ENCODE measurements around the gene SLC9A7. TPM values are rescaled to one million over a fixed set of nuclear protein-coding genes. Genes with fewer than 3 reads are reported as not detected.

Gene SLC9A7
- total and polyA plus RNA-seq, 3 experiments from 2014 or later: 0.63 to 26.7 (median 25.7) TPM

DNA sequence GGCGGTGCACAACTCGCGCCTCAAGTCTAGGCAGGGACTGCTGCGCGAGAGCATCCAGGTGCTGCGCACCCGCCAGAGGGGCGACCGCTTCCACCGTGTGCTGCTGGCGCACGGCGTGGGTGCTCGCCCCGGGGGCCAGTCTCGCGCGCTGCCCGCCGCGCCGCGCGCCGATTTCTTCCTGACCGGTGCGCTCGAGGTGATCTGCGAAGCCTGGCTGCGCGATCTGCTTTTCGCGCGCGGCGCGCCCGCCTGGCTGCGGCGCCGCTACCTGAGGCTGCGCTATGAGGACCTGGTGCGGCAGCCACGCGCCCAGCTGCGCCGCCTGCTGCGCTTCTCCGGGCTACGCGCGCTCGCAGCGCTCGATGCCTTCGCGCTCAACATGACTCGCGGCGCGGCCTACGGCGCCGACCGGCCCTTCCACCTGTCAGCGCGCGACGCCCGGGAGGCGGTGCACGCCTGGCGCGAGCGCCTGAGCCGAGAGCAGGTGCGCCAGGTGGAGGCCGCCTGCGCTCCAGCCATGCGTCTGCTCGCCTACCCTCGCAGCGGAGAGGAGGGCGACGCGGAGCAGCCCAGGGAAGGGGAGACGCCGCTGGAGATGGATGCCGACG is 184.0 kb downstream of the SLC9A7 start:
- Mint-ChIP-seq H3K27ac (peak overlapping the region in 3 of 8 donors; percentile 83 to 87 (median 84)), H3K36me3 (peaks cover 0 to 10% (median 1%) of the 10 kb centered on the region in 3 donors), H3K4me3 (peak overlapping the region; percentile 58 to 92 (median 82)), H3K27me3 (no peaks in the 10 kb centered on the region), H3K4me1 (peaks cover 46 to 61% (median 57%) of the 10 kb centered on the region in 3 donors), H3K9me3 (no peaks in the 10 kb centered on the region)
- ChIA-PET POLR2A (interaction anchor here (0.6 to 1.0 kb wide), 2 partner anchors 12 to 769 kb away, joined by 3 to 6 read pairs; no protein-coding TSS in a partner anchor), CTCF (interaction anchor here (0.9 to 1.1 kb wide), 4 partner anchors 12 to 74 kb away, joined by 3 to 7 read pairs (median 4); no protein-coding TSS in a partner anchor)
- no peaks in the 10 kb centered on the region for H3K27me3 ChIP-seq (ENCODE audit: insufficient read depth, low read length, poor library complexity, severe bottlenecking)
- no peaks in the 10 kb centered on the region for H3K36me3 ChIP-seq (ENCODE audit: insufficient read depth, low read length)
- peaks cover 13% of the 10 kb centered on the region for H3K4me1 ChIP-seq (ENCODE audit: insufficient read depth, low read length)
- peak overlapping the region; percentile 70 for H3K27ac ChIP-seq (ENCODE audit: low read depth, low read length)
- H3K4me3 ChIP-seq (ENCODE audit: low read length): peak overlapping the region; percentile 33
- no peaks in the 10 kb centered on the region for H3K9me3 ChIP-seq (ENCODE audit: low read length)
- DNase-seq: peak; percentile 7 to 53 (median 16)

DNA sequence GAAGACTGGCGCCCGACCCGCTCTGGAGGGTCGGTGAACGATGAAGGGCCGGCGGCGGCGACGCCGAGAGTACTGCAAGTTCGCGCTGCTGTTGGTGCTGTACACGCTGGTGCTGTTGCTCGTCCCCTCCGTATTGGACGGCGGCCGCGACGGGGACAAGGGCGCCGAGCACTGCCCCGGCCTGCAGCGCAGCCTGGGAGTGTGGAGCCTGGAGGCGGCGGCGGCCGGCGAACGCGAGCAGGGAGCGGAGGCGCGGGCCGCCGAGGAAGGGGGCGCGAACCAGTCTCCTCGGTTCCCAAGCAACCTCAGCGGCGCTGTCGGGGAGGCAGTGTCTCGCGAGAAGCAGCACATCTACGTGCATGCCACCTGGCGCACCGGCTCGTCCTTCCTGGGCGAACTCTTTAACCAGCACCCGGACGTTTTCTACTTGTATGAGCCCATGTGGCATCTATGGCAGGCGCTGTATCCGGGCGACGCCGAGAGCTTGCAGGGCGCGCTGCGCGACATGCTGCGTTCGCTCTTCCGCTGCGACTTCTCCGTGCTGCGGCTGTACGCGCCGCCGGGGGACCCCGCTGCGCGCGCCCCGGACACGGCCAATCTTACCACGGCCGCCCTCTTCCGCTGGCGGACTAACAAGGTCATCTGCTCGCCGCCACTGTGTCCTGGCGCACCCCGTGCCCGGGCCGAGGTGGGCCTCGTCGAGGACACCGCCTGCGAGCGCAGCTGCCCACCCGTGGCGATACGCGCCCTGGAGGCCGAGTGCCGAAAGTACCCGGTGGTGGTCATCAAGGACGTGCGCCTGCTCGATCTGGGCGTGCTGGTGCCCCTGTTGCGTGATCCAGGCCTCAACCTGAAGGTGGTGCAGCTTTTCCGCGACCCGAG is 184.8 kb downstream of the SLC9A7 start:
- POLR2A ChIA-PET: interaction anchor here (0.6 to 1.0 kb wide), 2 partner anchors 13 to 768 kb away, joined by 3 to 6 read pairs; no protein-coding TSS in a partner anchor
- peaks cover 13% of the 10 kb centered on the region for H3K4me1 ChIP-seq (ENCODE audit: insufficient read depth, low read length)

DNA sequence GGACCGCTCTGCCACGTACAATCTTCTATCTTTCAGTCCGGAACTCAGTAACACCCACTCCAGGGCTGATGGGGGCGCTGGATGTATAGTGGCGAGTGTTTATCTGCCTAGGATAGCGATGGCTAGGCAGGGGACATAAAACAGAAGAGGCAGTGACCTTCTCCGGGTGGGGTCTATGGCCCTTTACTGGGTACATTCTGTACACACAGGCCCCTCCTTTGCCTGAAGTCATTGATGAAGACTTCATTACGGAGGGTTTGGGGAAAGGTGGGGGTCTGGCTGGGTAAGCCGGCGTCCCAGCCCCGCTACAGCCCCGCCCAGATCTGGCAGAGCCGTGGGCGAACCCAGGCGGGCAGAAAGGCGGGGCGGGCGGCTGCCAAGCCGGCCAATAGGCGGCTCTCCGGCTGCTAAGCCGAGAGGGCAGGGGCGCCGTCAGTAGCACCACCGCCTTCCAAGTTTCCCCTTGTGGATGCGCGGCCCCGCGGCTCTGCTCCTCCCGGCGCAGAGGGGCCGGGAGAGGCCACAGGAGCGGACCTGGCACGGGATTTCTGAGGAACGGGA is 185.5 kb downstream of the SLC9A7 start, which contains the start of gene CHST7:
Gene CHST7 (plus strand): TSS at position 435 of the 561 bp plus-strand sequence. CDS start 167 bp downstream, outside the sequence.
- H3K27me3 Mint-ChIP-seq: no peaks in the 10 kb centered on the region
- Histone ChIP-seq H3K36me3 (ENCODE audit: insufficient read depth, low read length) (no peaks in the 10 kb centered on the region), H3K27me3 (ENCODE audit: insufficient read depth, low read length, poor library complexity, severe bottlenecking) (no peaks in the 10 kb centered on the region), H3K9me3 (ENCODE audit: low read length) (no peaks in the 10 kb centered on the region), H3K4me3 (ENCODE audit: low read length) (peak within 1 kb of the TSS; percentile 33), H3K27ac (ENCODE audit: low read depth, low read length) (peak within 1 kb of the TSS; percentile 74), H3K4me1 (ENCODE audit: insufficient read depth, low read length) (peaks cover 13% of the 10 kb centered on the region)
- H3K4me3 Mint-ChIP-seq: peak within 1 kb of the TSS; percentile 58 to 92 (median 82)
- peaks cover 0 to 2% (median 0%) of the 10 kb centered on the region in 5 donors for H3K9me3 Mint-ChIP-seq
- H3K4me1 Mint-ChIP-seq: peaks cover 39 to 47% (median 45%) of the 10 kb centered on the region in 3 donors
- ChIA-PET CTCF (interaction anchor here (0.8 to 1.5 kb wide), 8 partner anchors 13 to 134 kb away, joined by 3 to 7 read pairs (median 4); no protein-coding TSS in a partner anchor), POLR2A (interaction anchor here (1.0 to 1.2 kb wide), 3 partner anchors 14 to 69 kb away, joined by 3 to 6 read pairs (median 4); no protein-coding TSS in a partner anchor)
- peaks cover 0 to 5% (median 1%) of the 10 kb centered on the region in 3 donors for H3K36me3 Mint-ChIP-seq
- DNase-seq: peak; percentile 16 to 78 (median 57)
- H3K27ac Mint-ChIP-seq: peak within 1 kb of the TSS; percentile 82 to 95 (median 88)

More for the DNA sequence above, 184.8 kb downstream of the SLC9A7 start:
- H3K27me3 ChIP-seq (ENCODE audit: insufficient read depth, low read length, poor library complexity, severe bottlenecking): no peaks in the 10 kb centered on the region
- no peaks in the 10 kb centered on the region for H3K36me3 ChIP-seq (ENCODE audit: insufficient read depth, low read length)
- H3K9me3 Mint-ChIP-seq: no peaks in the 10 kb centered on the region
- H3K27me3 Mint-ChIP-seq: no peaks in the 10 kb centered on the region
- peak overlapping the region; percentile 82 to 95 (median 88) for H3K27ac Mint-ChIP-seq
- H3K4me3 ChIP-seq (ENCODE audit: low read length): peak overlapping the region; percentile 33
- DNase-seq: peak; percentile 50 to 87 (median 62)
- CTCF ChIA-PET: interaction anchor here (0.9 to 1.1 kb wide), 3 partner anchors 13 to 75 kb away, joined by 4 to 7 read pairs (median 5); no protein-coding TSS in a partner anchor
- peaks cover 41 to 54% (median 50%) of the 10 kb centered on the region in 3 donors for H3K4me1 Mint-ChIP-seq
- H3K9me3 ChIP-seq (ENCODE audit: low read length): no peaks in the 10 kb centered on the region
- H3K27ac ChIP-seq (ENCODE audit: low read depth, low read length): peak overlapping the region; percentile 74
- peaks cover 0 to 6% (median 1%) of the 10 kb centered on the region in 3 donors for H3K36me3 Mint-ChIP-seq
- peak overlapping the region; percentile 58 to 92 (median 82) for H3K4me3 Mint-ChIP-seq

DNA sequence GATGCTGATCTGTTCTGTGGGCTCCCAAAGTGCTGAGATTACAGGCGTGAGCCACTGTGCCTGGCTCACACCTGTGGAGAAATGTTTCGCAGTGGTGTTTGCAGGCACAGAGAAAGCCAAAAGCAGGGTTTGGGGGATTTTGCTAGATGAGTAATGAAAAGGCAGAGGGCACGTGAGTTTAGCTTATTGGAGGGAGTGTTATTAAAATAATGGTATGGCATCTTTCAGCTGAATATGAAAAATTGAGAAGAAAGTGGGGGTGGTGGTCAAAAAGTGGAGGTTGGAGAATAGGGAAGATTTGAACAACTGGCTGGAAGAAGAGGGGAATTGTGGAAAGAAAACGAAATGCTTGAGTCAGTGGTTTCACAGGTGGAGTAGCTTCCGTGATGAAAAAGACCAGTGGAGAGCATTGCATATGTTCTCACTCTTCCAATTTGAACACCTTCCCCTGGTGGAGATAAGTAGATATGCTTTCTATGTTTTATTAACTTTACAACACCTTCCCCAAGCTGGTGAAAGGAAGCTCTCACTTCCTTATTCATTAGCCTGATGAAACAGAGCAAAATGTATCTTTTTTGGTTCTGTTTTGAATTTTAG is 186.5 kb downstream of the SLC9A7 start:
- H3K4me1 Mint-ChIP-seq: peaks cover 32 to 38% (median 37%) of the 10 kb centered on the region in 3 donors
- Histone ChIP-seq H3K9me3 (ENCODE audit: low read length) (no peaks in the 10 kb centered on the region), H3K36me3 (ENCODE audit: insufficient read depth, low read length) (no peaks in the 10 kb centered on the region), H3K4me1 (ENCODE audit: insufficient read depth, low read length) (peaks cover 13% of the 10 kb centered on the region), H3K27me3 (ENCODE audit: insufficient read depth, low read length, poor library complexity, severe bottlenecking) (no peaks in the 10 kb centered on the region), H3K27ac (ENCODE audit: low read depth, low read length) (peak overlapping the region; percentile 74), H3K4me3 (ENCODE audit: low read length) (peak overlapping the region; percentile 33)
- CTCF ChIA-PET: interaction anchor here (0.8 to 1.5 kb wide), 7 partner anchors 15 to 135 kb away, joined by 3 to 5 read pairs (median 3); no protein-coding TSS in a partner anchor
- peaks cover 0 to 2% (median 0%) of the 10 kb centered on the region in 5 donors for H3K9me3 Mint-ChIP-seq
- H3K27ac Mint-ChIP-seq: peak overlapping the region; percentile 80 to 95 (median 86)
- H3K36me3 Mint-ChIP-seq: peaks cover 0 to 2% (median 1%) of the 10 kb centered on the region in 3 donors
- no peaks in the 10 kb centered on the region for H3K27me3 Mint-ChIP-seq
- peak; percentile 4 to 55 (median 15) for DNase-seq
- peak overlapping the region; percentile 58 to 92 (median 82) for H3K4me3 Mint-ChIP-seq
- POLR2A ChIA-PET: interaction anchor here (1.2 kb wide), 2 partner anchors 15 to 70 kb away, joined by 3 to 4 read pairs; no protein-coding TSS in a partner anchor

DNA sequence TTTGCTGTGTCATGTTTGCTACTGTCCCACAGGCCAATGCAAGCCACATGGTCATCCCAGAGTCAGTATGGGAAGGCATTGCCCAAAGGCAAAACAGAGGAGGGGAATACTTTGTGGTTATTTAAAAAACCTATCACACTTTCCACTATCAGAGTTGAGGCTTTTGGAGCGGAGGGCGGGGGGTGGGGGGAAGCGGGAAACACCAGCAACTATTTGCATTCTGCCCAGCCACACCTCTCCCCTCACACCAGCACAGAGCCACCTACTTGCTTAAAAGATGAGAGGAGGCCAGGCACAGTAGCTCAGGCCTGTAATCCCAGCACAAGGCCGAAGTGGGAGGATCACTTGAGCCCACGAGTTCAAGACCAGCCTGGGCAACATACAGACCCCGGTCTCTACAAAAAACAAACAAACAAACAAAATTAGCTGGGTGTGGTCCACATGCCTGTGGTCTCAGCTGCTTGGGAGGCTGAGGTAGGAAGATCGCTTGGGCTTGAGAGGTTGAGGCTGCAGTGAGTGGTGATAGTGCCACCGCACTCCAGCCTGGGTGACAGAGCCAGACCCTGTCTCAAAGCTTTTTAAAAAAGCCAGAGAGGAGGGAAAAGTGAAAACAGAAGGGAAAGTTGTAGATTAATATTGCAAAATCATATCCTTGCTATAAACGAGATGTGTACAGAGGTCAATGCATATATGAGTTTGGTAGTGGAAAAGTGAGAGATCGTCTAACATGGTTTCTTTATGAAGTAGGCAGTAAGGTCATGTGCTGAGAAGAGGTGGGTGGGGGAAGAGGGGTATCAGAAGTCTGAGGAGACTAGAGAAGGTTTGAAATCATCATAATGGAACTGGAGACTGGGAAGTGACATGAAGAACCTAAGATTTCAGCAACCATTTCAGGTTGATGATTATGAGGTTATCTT is 187.2 kb downstream of the SLC9A7 start:
- H3K4me1 Mint-ChIP-seq: peaks cover 25 to 30% (median 29%) of the 10 kb centered on the region in 3 donors
- H3K36me3 ChIP-seq (ENCODE audit: insufficient read depth, low read length): no peaks in the 10 kb centered on the region
- no peak for DNase-seq
- no peaks in the 10 kb centered on the region for H3K27me3 ChIP-seq (ENCODE audit: insufficient read depth, low read length, poor library complexity, severe bottlenecking)
- no peak overlapping the region for H3K4me3 ChIP-seq (ENCODE audit: low read length)
- H3K27me3 Mint-ChIP-seq: no peaks in the 10 kb centered on the region
- CTCF ChIA-PET: interaction anchor here (1.2 to 1.5 kb wide), 2 partner anchors 16 to 70 kb away, joined by 3 to 5 read pairs; no protein-coding TSS in a partner anchor
- H3K4me1 ChIP-seq (ENCODE audit: insufficient read depth, low read length): peaks cover 13% of the 10 kb centered on the region
- peak overlapping the region; percentile 80 to 95 (median 86) for H3K27ac Mint-ChIP-seq
- H3K9me3 Mint-ChIP-seq: peaks cover 0 to 2% (median 0%) of the 10 kb centered on the region in 5 donors
- H3K36me3 Mint-ChIP-seq: peaks cover 0 to 2% (median 0%) of the 10 kb centered on the region in 3 donors
- no peak overlapping the region for H3K27ac ChIP-seq (ENCODE audit: low read depth, low read length)
- POLR2A ChIA-PET: interaction anchor here (1.2 kb wide), 1 partner anchor 70 kb away, joined by 4 read pairs; no protein-coding TSS in a partner anchor
- H3K4me3 Mint-ChIP-seq: peak overlapping the region; percentile 7 to 92 (median 82)
- no peaks in the 10 kb centered on the region for H3K9me3 ChIP-seq (ENCODE audit: low read length)

DNA sequence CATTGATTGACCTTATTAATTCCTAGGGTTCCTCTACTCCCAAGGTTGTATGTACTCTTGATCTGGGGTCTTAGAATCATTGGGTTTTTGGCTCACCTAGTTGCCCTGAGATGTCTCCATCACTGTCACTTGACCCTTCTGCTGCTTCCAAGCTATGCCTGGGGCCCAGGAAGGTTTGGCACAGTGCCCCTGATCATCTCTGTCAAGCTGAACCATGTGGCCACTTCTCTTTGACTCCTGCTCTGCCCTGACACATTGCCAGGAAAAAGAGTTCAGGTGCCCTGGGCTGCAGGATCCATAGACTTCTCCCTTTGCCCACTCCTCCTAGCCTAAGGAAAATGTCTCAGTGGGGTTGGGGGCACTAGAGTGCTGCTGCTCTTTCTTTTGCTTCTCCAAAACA is 189.3 kb downstream of the SLC9A7 start:
- H3K4me1 ChIP-seq (ENCODE audit: insufficient read depth, low read length): peaks cover 13% of the 10 kb centered on the region
- CTCF ChIA-PET: interaction anchor here (0.7 to 1.2 kb wide), 2 partner anchors 62 to 66 kb away, joined by 3 to 4 read pairs; no protein-coding TSS in a partner anchor
- Mint-ChIP-seq H3K4me1 (peaks cover 15 to 18% (median 17%) of the 10 kb centered on the region in 3 donors), H3K27me3 (no peaks in the 10 kb centered on the region), H3K9me3 (peaks cover 0 to 2% (median 0%) of the 10 kb centered on the region in 5 donors), H3K4me3 (no peak overlapping the region), H3K27ac (no peak overlapping the region), H3K36me3 (peaks cover 0 to 3% (median 0%) of the 10 kb centered on the region in 3 donors)
- H3K4me3 ChIP-seq (ENCODE audit: low read length): no peak overlapping the region
- H3K36me3 ChIP-seq (ENCODE audit: insufficient read depth, low read length): no peaks in the 10 kb centered on the region
- no peak overlapping the region for H3K27ac ChIP-seq (ENCODE audit: low read depth, low read length)
- POLR2A ChIA-PET: interaction anchor here (0.7 kb wide), 1 partner anchor 911 kb away, joined by 5 read pairs; no protein-coding TSS in a partner anchor
- DNase-seq: no peak
- no peaks in the 10 kb centered on the region for H3K9me3 ChIP-seq (ENCODE audit: low read length)
- no peaks in the 10 kb centered on the region for H3K27me3 ChIP-seq (ENCODE audit: insufficient read depth, low read length, poor library complexity, severe bottlenecking)

Measured in CD8-positive, alpha-beta memory T cell (primary cell).